ENCODE measurements around the gene STIM2.
"Not testable (repeated sequence)": the region's sequence is repeated elsewhere in the genome, so short reads cannot be mapped to it uniquely, and the experiment has no call there.

STIM2 gene

GRCh38 chr4:26953366-26953765 lies 92.7 kb downstream of the STIM2 start:
- no peak for DNase-seq (ENCODE audit: low spot score)

- DNase-seq (ENCODE audit: low spot score): no peak
These were observed 93.3 kb downstream of the STIM2 start for GRCh38 chr4:26953770-26954423.

GRCh38 chr4:26955241-26955640 lies 94.6 kb downstream of the STIM2 start:
- DNase-seq (ENCODE audit: low spot score): no peak

GRCh38 chr4:26958925-26959653 lies 98.4 kb downstream of the STIM2 start:
- no peak for DNase-seq (ENCODE audit: low spot score)

- no peak for DNase-seq (ENCODE audit: low spot score)
These were observed 99.0 kb downstream of the STIM2 start for GRCh38 chr4:26959654-26960047.

GRCh38 chr4:26962720-26963119 lies 102.1 kb downstream of the STIM2 start:
- DNase-seq (ENCODE audit: low spot score): no peak

GRCh38 chr4:26964512-26964911 lies 103.9 kb downstream of the STIM2 start:
- peak; percentile 16 for DNase-seq (ENCODE audit: low spot score)

GRCh38 chr4:26964994-26965393 lies 104.4 kb downstream of the STIM2 start:
- DNase-seq (ENCODE audit: low spot score): no peak

- not testable (repeated sequence) for DNase-seq (ENCODE audit: low spot score)
These were observed 115.0 kb downstream of the STIM2 start for GRCh38 chr4:26975464-26976181.

- DNase-seq (ENCODE audit: low spot score): peak; percentile 9
These were observed 117.9 kb downstream of the STIM2 start for GRCh38 chr4:26978387-26979053.

- no peak for DNase-seq (ENCODE audit: low spot score)
These were observed 124.3 kb downstream of the STIM2 start for GRCh38 chr4:26984896-26985295.

- no peak for DNase-seq (ENCODE audit: low spot score)
These were observed 125.2 kb downstream of the STIM2 start for GRCh38 chr4:26985873-26986272.

- DNase-seq (ENCODE audit: low spot score): no peak
These were observed 126.5 kb downstream of the STIM2 start for GRCh38 chr4:26987191-26987590.

- no peak for DNase-seq (ENCODE audit: low spot score)
These were observed 130.4 kb downstream of the STIM2 start for GRCh38 chr4:26991057-26991456.

- DNase-seq (ENCODE audit: low spot score): peak; percentile 16
These were observed 132.2 kb downstream of the STIM2 start for GRCh38 chr4:26992657-26993361.

- DNase-seq (ENCODE audit: low spot score): no peak
These were observed 132.9 kb downstream of the STIM2 start for GRCh38 chr4:26993539-26993938.

GRCh38 chr4:26993967-26994366 lies 133.3 kb downstream of the STIM2 start:
- DNase-seq (ENCODE audit: low spot score): no peak

- DNase-seq (ENCODE audit: low spot score): no peak
These were observed 134.7 kb downstream of the STIM2 start for GRCh38 chr4:26995316-26995715.

GRCh38 chr4:26996745-26997144 lies 136.1 kb downstream of the STIM2 start:
- no peak for DNase-seq (ENCODE audit: low spot score)

GRCh38 chr4:26999689-27000088 lies 139.0 kb downstream of the STIM2 start:
- no peak for DNase-seq (ENCODE audit: low spot score)

GRCh38 chr4:27000122-27000521 lies 139.5 kb downstream of the STIM2 start:
- DNase-seq (ENCODE audit: low spot score): no peak

GRCh38 chr4:27000820-27001219 lies 140.2 kb downstream of the STIM2 start:
- DNase-seq (ENCODE audit: low spot score): no peak
